GM12878 (cell line): ENCODE measurements around the gene WDSUB1. TPM values are rescaled to one million over a fixed set of nuclear protein-coding genes. Genes with fewer than 3 reads are reported as not detected.

ENCODE experiments used
- ATAC-seq: fragments of 200-7000 bp; cut with Tn5 transposase; 3 replicates; pipeline ENCODE4 v1.9.1; 2020; ENCODE audit warnings: mild to moderate bottlenecking, moderate library complexity
- BruUV-seq: library from RNA; stranded (reverse); fragments of 400-500 nt; replicated peaks from 2 replicates; lab custom pipeline; 2021; lab: Mats Ljungman, UMichigan
- CTCF ChIA-PET: fragments of 300-600 bp; sonication (Branson Sonifier 250); formaldehyde crosslinking; extraction: SDS; loops from one replicate; lab custom pipeline; 2021; ENCODE audit warnings: inconsistent platforms; lab: Yijun Ruan, JAX
- POLR2A ChIA-PET: fragments of 350-600 bp; formaldehyde crosslinking; extraction: SDS; loops from one replicate; lab custom pipeline; 2021; ENCODE audit warnings: inconsistent platforms; lab: Charles Lee
- RAD21 ChIA-PET: fragments of 300-600 bp; sonication (Branson Sonifier 250); formaldehyde crosslinking; loops from one replicate; lab custom pipeline; 2023; ENCODE audit warnings: antibody characterized with exemption; ENCODE audit not compliant: unreplicated experiment; lab: Charles Lee
- SMC1A ChIA-PET: fragments of 300-600 bp; sonication (Branson Sonifier 250); formaldehyde crosslinking; loops from one replicate; lab custom pipeline; 2023; ENCODE audit not compliant: unreplicated experiment, uncharacterized antibody; lab: Charles Lee
- DNase-seq: peaks from one replicate; pipeline ENCODE4 v3.0.0-alpha.2; 2011; ENCODE audit warnings: low read depth, low spot score
- FAIRE-seq: peaks from 3 replicates; lab custom pipeline; 2011; peaks lifted over from hg19 to GRCh38; lab: Jason Lieb, UNC
- H2AFZ ChIP-seq: 2 replicates; pipeline ENCODE4 v1.6.0; 2011; ENCODE audit warnings: low read depth, low read length, control low read depth; ENCODE audit not compliant: control insufficient read depth
- H3K27ac ChIP-seq: 2 replicates; pipeline ENCODE4 v1.5.1; 2011; ENCODE audit warnings: control low read depth; ENCODE audit not compliant: control insufficient read depth, insufficient read depth
- H3K27me3 ChIP-seq, 2 experiments: replicated peaks in 1 of 2; 2 replicates each; pipeline versions ENCODE4 v1.6.0 to v1.6.1; 2011; ENCODE audit warnings: low read length in 1 of 2; ENCODE audit not compliant: control insufficient read depth in 2 of 2, insufficient read depth in 2 of 2
- H3K36me3 ChIP-seq, 2 experiments: 2 replicates each; pipeline ENCODE4 v1.5.1; 2011; ENCODE audit warnings: low read length in 1 of 2; ENCODE audit not compliant: control insufficient read depth in 2 of 2, insufficient read depth in 2 of 2
- H3K4me1 ChIP-seq: 2 replicates; pipeline ENCODE4 v1.6.1; 2011; ENCODE audit warnings: mild to moderate bottlenecking, low read length, moderate library complexity, mixed read lengths; ENCODE audit not compliant: control insufficient read depth, insufficient read depth
- H3K4me2 ChIP-seq: 2 replicates; pipeline ENCODE4 v1.6.0; 2011; ENCODE audit warnings: control low read depth; ENCODE audit not compliant: control insufficient read depth, insufficient read depth
- H3K4me3 ChIP-seq: fragments of 200-600 bp; sonication (generic); 2 replicates; pipeline ENCODE4 v1.5.1; 2016
- H3K79me2 ChIP-seq: 2 replicates; pipeline ENCODE4 v1.6.0; 2011; ENCODE audit warnings: low read length; ENCODE audit not compliant: control insufficient read depth, insufficient read depth
- H3K9ac ChIP-seq: 2 replicates; pipeline ENCODE4 v1.8.0; 2011; ENCODE audit warnings: low read length, control low read depth, mixed read lengths; ENCODE audit not compliant: control insufficient read depth, insufficient read depth
- H3K9me3 ChIP-seq: replicated peaks from 3 replicates; pipeline ENCODE4 v1.5.1; 2011; ENCODE audit warnings: mild to moderate bottlenecking, low read length; ENCODE audit not compliant: control insufficient read depth, insufficient read depth
- H4K20me1 ChIP-seq: 2 replicates; pipeline ENCODE4 v1.6.0; 2011; ENCODE audit not compliant: control insufficient read depth, insufficient read depth
- ATF2 ChIP-seq: IDR thresholded peaks from 2 replicates; pipeline ENCODE4 v1.6.1; 2012; ENCODE audit warnings: low read length, inconsistent platforms
- BCL11A ChIP-seq: IDR thresholded peaks from 2 replicates; pipeline ENCODE4 v1.6.1; 2011; ENCODE audit warnings: low read depth, low read length
- BMI1 ChIP-seq: fragments of 450-650 bp; IDR thresholded peaks from 2 replicates; pipeline ENCODE4 v1.6.1; 2016; ENCODE audit warnings: mild to moderate bottlenecking, moderate library complexity, borderline replicate concordance
- CREM ChIP-seq: IDR thresholded peaks from 2 replicates; pipeline ENCODE4 v1.6.1; 2014; ENCODE audit warnings: antibody characterized with exemption, low read depth
- FOS ChIP-seq: IDR thresholded peaks from 3 replicates; pipeline ENCODE4 v1.6.1; 2011; ENCODE audit warnings: borderline replicate concordance; ENCODE audit not compliant: insufficient read length; ENCODE audit errors: extremely low read depth
- GATAD2B ChIP-seq: fragments of 450-650 bp; conservative IDR thresholded peaks from 2 replicates; pipeline ENCODE4 v1.6.1; 2017; ENCODE audit warnings: low read depth, mild to moderate bottlenecking, moderate library complexity
- MTA3 ChIP-seq: IDR thresholded peaks from 2 replicates; pipeline ENCODE4 v1.6.1; 2012; ENCODE audit warnings: low read length, inconsistent platforms, borderline replicate concordance
- PML ChIP-seq: IDR thresholded peaks from 2 replicates; pipeline ENCODE4 v1.6.1; 2012; ENCODE audit warnings: low read length, inconsistent platforms
- SREBF2 ChIP-seq: IDR thresholded peaks from 2 replicates; pipeline ENCODE4 v1.6.1; 2012; ENCODE audit warnings: mild to moderate bottlenecking, low read length
- TCF7 ChIP-seq: IDR thresholded peaks from 2 replicates; pipeline ENCODE4 v1.6.1; 2014; ENCODE audit warnings: antibody characterized with exemption, borderline replicate concordance
- WGBS: methylation state at CpG from one replicate; pipeline ENCODE4 v1.1.6; 2016; ENCODE audit warnings: low lambda C conversion rate; ENCODE audit not compliant: insufficient replicate concordance, insufficient coverage; ENCODE audit errors: missing lambda C conversion rate; 5-methylcytosine and 5-hydroxymethylcytosine counted together
- in situ Hi-C: fragments of 300-500 bp; cut with MboI; formaldehyde crosslinking; loops from 9 replicates; pipeline ENCODE4 v1.14.3; 2018; ENCODE audit warnings: mixed read lengths
- intact Hi-C: fragments of 100-400 bp; cut with micrococcal nuclease; formaldehyde crosslinking; loops from one replicate; pipeline ENCODE4 v1.14.2; 2022; ENCODE audit not compliant: unreplicated experiment
- polyA plus RNA-seq, 11 experiments: library from polyadenylated mRNA; depleted of rRNA in 4 of 11; unstranded in 6 of 11; stranded (reverse) in 5 of 11; fragments of >200 nt; fragmentation: Nextera tagmentation in 4 of 11; fragmentation: Illumina TruSeq in 1 of 11; extraction: Ambion mirVana in 4 of 11; extraction: Trizol in 1 of 11; gene quantifications; 1 replicate in 1 of 11; 2 replicates in 10 of 11; pipeline versions ENCODE4 v1.2.1 to v1.2.3, GENCODE V29; 2011 to 2016; ENCODE audit warnings: inconsistent platforms in 2 of 11, missing spikeins in 2 of 11, low read depth in 1 of 11
- total RNA-seq, 4 experiments: library from RNA; depleted of rRNA in 3 of 4; stranded (reverse); fragments of >200 nt in 3 of 4; fragmentation: Illumina TruSeq in 1 of 4; extraction: Trizol in 1 of 4; gene quantifications; 2 replicates each; pipeline versions ENCODE4 v1.2.1 to v1.2.3, GENCODE V29; 2013 to 2021
- TF ChIP-seq, protein P1 (sequence below), 3 experiments: IDR thresholded peaks in 2 of 3; conservative IDR thresholded peaks in 1 of 3; 2 replicates each; pipeline ENCODE4 v1.5.1; 2011; ENCODE audit warnings: low read depth in 3 of 3, low read length in 3 of 3, mild to moderate bottlenecking in 3 of 3, control low read depth in 2 of 3, moderate library complexity in 2 of 3, inconsistent platforms in 1 of 3, mixed read lengths in 1 of 3; ENCODE audit not compliant: control insufficient read depth in 2 of 3, insufficient read depth in 1 of 3; ENCODE audit errors: extremely low read depth in 1 of 3

Gene WDSUB1
- total and polyA plus RNA-seq, 10 of the 15 experiments (the other 5 are each of a cell fraction or from before 2014, with no cell fraction given): 4.4 to 12.7 (median 7.6) TPM

GRCh38 chr2:159272156-159272555, 14.3 kb downstream of the WDSUB1 start:
- H3K4me3 ChIP-seq: no peak overlapping the region
- BruUV-seq: no TSS peak
- no peak overlapping the region for H3K9ac ChIP-seq
- no peaks in the 10 kb centered on the region for H3K4me1 ChIP-seq
- POLR2A ChIA-PET: no interaction called here
- RAD21 ChIA-PET: no interaction called here
- CTCF ChIA-PET: interaction anchor here (0.8 kb wide), 1 partner anchor 154 kb away, joined by 3 read pairs; no protein-coding TSS in a partner anchor
- intact Hi-C loops: no loop called here
- WGBS: 78% methylated on average over 5 of the region's 5 CpGs
- H3K9me3 ChIP-seq: no peaks in the 10 kb centered on the region
- SMC1A ChIA-PET: interaction anchor here (0.6 to 1.1 kb wide), 2 partner anchors 25 to 653 kb away, joined by 3 read pairs; no protein-coding TSS in a partner anchor
- H3K79me2 ChIP-seq: no peaks in the 10 kb centered on the region
- in situ Hi-C loops: no loop called here
- no peak overlapping the region for H3K27ac ChIP-seq
- TF ChIP-seq MTA3: no peak
- no peak for TF ChIP-seq SREBF2
- TF ChIP-seq, all 136 proteins: peak for 0
- Histone ChIP-seq H2AFZ (no peak overlapping the region), H3K27me3 (no peaks in the 10 kb centered on the region), H4K20me1 (no peaks in the 10 kb centered on the region), H3K36me3 (no peaks in the 10 kb centered on the region), H3K4me2 (no peak overlapping the region)
- FAIRE-seq (no peak), ATAC-seq (no peak), DNase-seq (no peak)

GRCh38 chr2:159270744-159271379, 15.6 kb downstream of the WDSUB1 start:
- in situ Hi-C loops: no loop called here
- POLR2A ChIA-PET: no interaction called here
- RAD21 ChIA-PET: no interaction called here
- Histone ChIP-seq H3K9ac (no peak overlapping the region), H4K20me1 (no peaks in the 10 kb centered on the region), H3K4me3 (no peak overlapping the region), H3K27ac (no peak overlapping the region), H3K27me3 (no peaks in the 10 kb centered on the region), H3K9me3 (no peaks in the 10 kb centered on the region; the same call in 2 of the 3 replicates), H2AFZ (no peak overlapping the region), H3K4me1 (no peaks in the 10 kb centered on the region), H3K79me2 (no peaks in the 10 kb centered on the region), H3K4me2 (no peak overlapping the region), H3K36me3 (no peaks in the 10 kb centered on the region)
- no TSS peak for BruUV-seq
- intact Hi-C loops: no loop called here
- FAIRE-seq (no peak), DNase-seq (no peak), ATAC-seq (no peak)
- CTCF ChIA-PET: interaction anchor here (1.4 kb wide), 1 partner anchor 8 kb away, joined by 3 read pairs; no protein-coding TSS in a partner anchor
- SMC1A ChIA-PET: interaction anchor here (0.7 to 1.1 kb wide), 2 partner anchors 26 to 344 kb away, joined by 3 read pairs; no protein-coding TSS in a partner anchor
- WGBS: 98% methylated on average over 4 of the region's 4 CpGs
- TF ChIP-seq GATAD2B: no peak
- TF ChIP-seq CREM: no peak
- no peak for TF ChIP-seq BCL11A
- no peak for TF ChIP-seq PML
- no peak for TF ChIP-seq BMI1
- no peak for TF ChIP-seq ATF2
- no peak for TF ChIP-seq FOS
- TF ChIP-seq TCF7: no peak
- TF ChIP-seq, protein P1, sequence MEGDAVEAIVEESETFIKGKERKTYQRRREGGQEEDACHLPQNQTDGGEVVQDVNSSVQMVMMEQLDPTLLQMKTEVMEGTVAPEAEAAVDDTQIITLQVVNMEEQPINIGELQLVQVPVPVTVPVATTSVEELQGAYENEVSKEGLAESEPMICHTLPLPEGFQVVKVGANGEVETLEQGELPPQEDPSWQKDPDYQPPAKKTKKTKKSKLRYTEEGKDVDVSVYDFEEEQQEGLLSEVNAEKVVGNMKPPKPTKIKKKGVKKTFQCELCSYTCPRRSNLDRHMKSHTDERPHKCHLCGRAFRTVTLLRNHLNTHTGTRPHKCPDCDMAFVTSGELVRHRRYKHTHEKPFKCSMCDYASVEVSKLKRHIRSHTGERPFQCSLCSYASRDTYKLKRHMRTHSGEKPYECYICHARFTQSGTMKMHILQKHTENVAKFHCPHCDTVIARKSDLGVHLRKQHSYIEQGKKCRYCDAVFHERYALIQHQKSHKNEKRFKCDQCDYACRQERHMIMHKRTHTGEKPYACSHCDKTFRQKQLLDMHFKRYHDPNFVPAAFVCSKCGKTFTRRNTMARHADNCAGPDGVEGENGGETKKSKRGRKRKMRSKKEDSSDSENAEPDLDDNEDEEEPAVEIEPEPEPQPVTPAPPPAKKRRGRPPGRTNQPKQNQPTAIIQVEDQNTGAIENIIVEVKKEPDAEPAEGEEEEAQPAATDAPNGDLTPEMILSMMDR (IDR thresholded peaks at IDR 0.05 in 2 of 3, conservative IDR thresholded peaks at IDR 0.05 in 1 of 3; ENCODE audit: control insufficient read depth in 2 of 3, extremely low read depth in 1 of 3, insufficient read depth in 1 of 3, low read depth in 3 of 3, low read length in 3 of 3): no peak
